ENCODE measurements around the gene NMS. TPM values are rescaled to one million over a fixed set of nuclear protein-coding genes. Genes with fewer than 3 reads are reported as not detected.

The NMS gene
- total RNA-seq, 4 donors from 2014 or later = not detected

DNA sequence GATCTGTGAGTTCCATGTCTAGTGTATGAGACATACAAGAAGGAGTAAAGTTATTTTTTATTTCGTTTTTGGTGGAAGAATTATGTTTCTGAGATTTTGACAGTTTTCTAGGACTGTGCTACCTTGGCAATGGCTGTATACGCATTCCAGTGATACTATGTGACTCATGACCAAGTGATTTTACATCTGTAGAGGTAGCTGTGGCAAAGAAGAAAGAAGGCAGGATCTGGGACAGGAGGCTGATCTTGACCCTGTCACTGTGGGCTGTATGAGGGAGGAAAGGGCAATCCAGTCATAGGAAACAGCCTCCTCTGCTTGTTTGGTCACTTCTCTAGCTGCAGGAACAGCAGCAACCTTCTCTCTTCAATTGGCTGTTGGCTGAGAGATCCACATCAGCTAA lies 48.5 kb downstream of the NMS start:
- H3K27me3 ChIP-seq = no peaks in the 10 kb centered on the region
- intact Hi-C loops (cut with DNase I) = no loop called here
- DNase-seq (ENCODE audit: extremely low spot score) = no peak
- no peak overlapping the region for H3K4me3 ChIP-seq
- TF ChIP-seq POLR2A (IDR thresholded peaks at IDR 0.05; ENCODE audit: low read depth) = no peak
- TF ChIP-seq, protein P1, sequence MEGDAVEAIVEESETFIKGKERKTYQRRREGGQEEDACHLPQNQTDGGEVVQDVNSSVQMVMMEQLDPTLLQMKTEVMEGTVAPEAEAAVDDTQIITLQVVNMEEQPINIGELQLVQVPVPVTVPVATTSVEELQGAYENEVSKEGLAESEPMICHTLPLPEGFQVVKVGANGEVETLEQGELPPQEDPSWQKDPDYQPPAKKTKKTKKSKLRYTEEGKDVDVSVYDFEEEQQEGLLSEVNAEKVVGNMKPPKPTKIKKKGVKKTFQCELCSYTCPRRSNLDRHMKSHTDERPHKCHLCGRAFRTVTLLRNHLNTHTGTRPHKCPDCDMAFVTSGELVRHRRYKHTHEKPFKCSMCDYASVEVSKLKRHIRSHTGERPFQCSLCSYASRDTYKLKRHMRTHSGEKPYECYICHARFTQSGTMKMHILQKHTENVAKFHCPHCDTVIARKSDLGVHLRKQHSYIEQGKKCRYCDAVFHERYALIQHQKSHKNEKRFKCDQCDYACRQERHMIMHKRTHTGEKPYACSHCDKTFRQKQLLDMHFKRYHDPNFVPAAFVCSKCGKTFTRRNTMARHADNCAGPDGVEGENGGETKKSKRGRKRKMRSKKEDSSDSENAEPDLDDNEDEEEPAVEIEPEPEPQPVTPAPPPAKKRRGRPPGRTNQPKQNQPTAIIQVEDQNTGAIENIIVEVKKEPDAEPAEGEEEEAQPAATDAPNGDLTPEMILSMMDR (IDR thresholded peaks at IDR 0.05) = no peak
- no peak for TF ChIP-seq EP300 (IDR thresholded peaks at IDR 0.05)
- TF ChIP-seq POLR2AphosphoS5 (IDR thresholded peaks at IDR 0.05) = no peak
- 68% methylated on average over 2 of the region's 2 CpGs for WGBS
- no peak overlapping the region for H3K27ac ChIP-seq (replicated peaks in 1 of 4)
- no peaks in the 10 kb centered on the region for H3K4me1 ChIP-seq
- no peaks in the 10 kb centered on the region for H3K36me3 ChIP-seq
- no peaks in the 10 kb centered on the region for H3K9me3 ChIP-seq

DNA sequence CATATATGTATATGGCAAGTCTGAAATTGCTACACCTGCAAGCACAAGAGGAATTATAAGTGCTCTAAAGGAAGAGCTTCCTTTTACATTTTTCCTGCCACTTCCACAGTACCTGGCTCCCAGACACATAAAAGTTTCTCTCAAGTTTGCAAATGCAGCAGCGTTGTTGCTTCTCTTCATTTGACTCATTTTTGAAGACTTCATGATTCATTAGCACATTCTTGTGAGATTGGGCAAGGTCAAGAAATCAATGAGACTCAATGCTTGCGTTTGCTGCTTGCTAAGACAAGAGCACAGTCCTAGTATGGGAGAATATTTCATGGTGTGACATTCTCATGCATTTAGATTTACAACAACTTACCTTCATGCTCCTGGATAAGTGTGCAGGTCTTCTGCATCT lies 49.9 kb downstream of the NMS start:
- WGBS = 84% methylated on average over 2 of the region's 2 CpGs
- TF ChIP-seq EP300 (IDR thresholded peaks at IDR 0.05) (no peak), POLR2A (IDR thresholded peaks at IDR 0.05; ENCODE audit: low read depth) (no peak), POLR2AphosphoS5 (IDR thresholded peaks at IDR 0.05) (no peak)
- TF ChIP-seq, protein P1 (IDR thresholded peaks at IDR 0.05) = no peak

DNA sequence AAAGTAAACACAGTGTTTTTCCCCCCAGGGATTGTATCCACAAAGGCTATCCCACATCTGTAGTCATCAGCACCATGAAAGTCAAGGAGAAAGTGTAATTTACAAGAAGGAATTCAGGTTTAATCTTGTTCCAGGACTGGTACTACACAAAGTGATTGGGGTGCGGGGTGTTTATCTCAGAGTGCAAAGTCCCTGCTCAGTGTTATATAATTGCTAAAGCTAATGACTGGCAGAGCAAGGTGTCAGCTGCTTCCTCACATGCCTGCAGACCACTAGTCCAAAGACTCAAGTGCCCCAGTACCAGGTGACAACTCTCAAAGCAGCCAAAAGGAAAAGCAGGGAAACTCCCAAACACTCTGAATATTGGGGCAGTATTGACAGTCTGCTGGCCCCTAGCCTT lies 52.1 kb downstream of the NMS start:
- H3K27ac ChIP-seq (replicated peaks in 1 of 4) = no peak overlapping the region
- 100% methylated on average over 1 of the region's 1 CpG for WGBS
- H3K27me3 ChIP-seq = no peaks in the 10 kb centered on the region
- no peaks in the 10 kb centered on the region for H3K4me1 ChIP-seq
- intact Hi-C loops (cut with DNase I) = no loop called here
- H3K36me3 ChIP-seq = no peaks in the 10 kb centered on the region
- no peaks in the 10 kb centered on the region for H3K9me3 ChIP-seq
- H3K4me3 ChIP-seq = no peak overlapping the region
- no peak for DNase-seq (ENCODE audit: extremely low spot score)
- TF ChIP-seq POLR2A (IDR thresholded peaks at IDR 0.05; ENCODE audit: low read depth) = no peak
- TF ChIP-seq, protein P1 (IDR thresholded peaks at IDR 0.05) = no peak
- TF ChIP-seq EP300 (IDR thresholded peaks at IDR 0.05) = no peak
- TF ChIP-seq POLR2AphosphoS5 (IDR thresholded peaks at IDR 0.05) = no peak

More for the DNA sequence above, 49.9 kb downstream of the NMS start:
- H3K9me3 ChIP-seq = no peaks in the 10 kb centered on the region
- no peaks in the 10 kb centered on the region for H3K4me1 ChIP-seq
- no peak overlapping the region for H3K4me3 ChIP-seq
- DNase-seq (ENCODE audit: extremely low spot score) = no peak
- no peak overlapping the region for H3K27ac ChIP-seq (replicated peaks in 1 of 4)
- intact Hi-C loops (cut with DNase I) = no loop called here
- no peaks in the 10 kb centered on the region for H3K36me3 ChIP-seq
- H3K27me3 ChIP-seq = no peaks in the 10 kb centered on the region

DNA sequence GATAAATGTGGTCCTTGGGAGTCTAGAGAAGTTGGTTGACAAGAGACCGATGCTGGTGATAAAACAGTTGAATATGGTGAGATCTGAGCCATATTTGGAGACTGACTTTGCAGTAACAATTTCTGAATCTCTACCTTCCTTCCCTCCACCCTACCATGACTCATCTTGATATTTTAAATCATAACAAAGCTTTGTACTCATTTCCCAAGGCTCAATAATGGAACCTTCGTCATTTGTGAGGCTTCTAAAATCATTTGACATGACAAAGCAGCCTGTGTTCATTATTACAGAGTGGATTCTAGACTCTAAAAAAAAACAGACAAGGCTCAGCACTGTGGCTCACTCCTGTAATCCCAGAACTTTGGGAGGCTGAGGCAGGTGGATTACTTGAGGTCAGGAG lies 54.0 kb downstream of the NMS start:
- TF ChIP-seq, protein P1 (IDR thresholded peaks at IDR 0.05) = no peak
- TF ChIP-seq POLR2AphosphoS5 (IDR thresholded peaks at IDR 0.05) = no peak
- TF ChIP-seq EP300 (IDR thresholded peaks at IDR 0.05) = no peak
- no peak for TF ChIP-seq POLR2A (IDR thresholded peaks at IDR 0.05; ENCODE audit: low read depth)
- no peak for DNase-seq (ENCODE audit: extremely low spot score)
- H3K4me1 ChIP-seq = no peaks in the 10 kb centered on the region
- H3K27me3 ChIP-seq = no peaks in the 10 kb centered on the region
- intact Hi-C loops (cut with DNase I) = no loop called here
- H3K9me3 ChIP-seq = no peaks in the 10 kb centered on the region
- H3K4me3 ChIP-seq = no peak overlapping the region
- H3K36me3 ChIP-seq = no peaks in the 10 kb centered on the region
- WGBS = 69% methylated on average over 2 of the region's 2 CpGs
- no peak overlapping the region for H3K27ac ChIP-seq (replicated peaks in 1 of 4)

DNA sequence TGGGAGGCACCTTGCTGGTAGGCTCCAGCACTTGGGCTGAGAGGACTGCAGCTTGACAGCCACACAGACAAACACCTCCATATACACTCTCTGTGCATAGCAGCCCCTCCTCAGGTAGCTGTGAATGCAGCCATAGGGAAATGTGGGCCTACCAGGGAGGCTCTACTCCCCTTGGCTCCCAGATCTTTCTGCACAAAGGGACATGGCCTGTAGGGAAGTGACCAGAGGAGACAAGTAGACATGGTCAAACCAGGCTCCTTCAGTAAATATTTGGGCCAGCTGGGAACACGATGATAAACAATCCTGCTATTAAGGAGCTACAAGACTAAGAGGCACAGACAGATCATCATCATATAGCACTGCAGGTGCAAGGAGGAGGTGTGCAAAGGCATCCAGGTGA lies 56.6 kb downstream of the NMS start:
- TF ChIP-seq EP300 (IDR thresholded peaks at IDR 0.05) = no peak
- no peak for TF ChIP-seq POLR2A (IDR thresholded peaks at IDR 0.05; ENCODE audit: low read depth)
- TF ChIP-seq, protein P1 (IDR thresholded peaks at IDR 0.05) = no peak
- TF ChIP-seq POLR2AphosphoS5 (IDR thresholded peaks at IDR 0.05) = no peak
- WGBS = 0% methylated on average over 1 of the region's 1 CpG
- DNase-seq (ENCODE audit: extremely low spot score) = no peak
- H3K27me3 ChIP-seq = peaks cover 0 to 5% (median 0%) of the 10 kb centered on the region in 4 donors
- H3K9me3 ChIP-seq = no peaks in the 10 kb centered on the region
- intact Hi-C loops (cut with DNase I) = no loop called here
- H3K4me3 ChIP-seq = no peak overlapping the region
- no peaks in the 10 kb centered on the region for H3K4me1 ChIP-seq
- no peak overlapping the region for H3K27ac ChIP-seq (replicated peaks in 1 of 4)
- H3K36me3 ChIP-seq = no peaks in the 10 kb centered on the region
